Keratinocyte (primary cell): Measurements from ENCODE around the gene RABGGTB. TPM values are rescaled to one million over a fixed set of nuclear protein-coding genes. Genes with fewer than 3 reads are reported as not detected.

Experiments
- DNase-seq: peaks from one replicate; pipeline ENCODE4 v3.0.0-alpha.2; 2011; ENCODE audit warnings: low read depth, missing footprints, low spot score
- FAIRE-seq: peaks from 2 replicates; lab custom pipeline; 2011; peaks lifted over from hg19 to GRCh38; lab: Jason Lieb, UNC
- H2AFZ ChIP-seq: 2 replicates; pipeline ENCODE4 v1.6.0; 2012; ENCODE audit warnings: low read length, control low read depth, inconsistent platforms; ENCODE audit not compliant: control insufficient read depth
- H3K27ac ChIP-seq: 2 replicates; pipeline ENCODE4 v1.5.1; 2011; ENCODE audit warnings: low read length; ENCODE audit not compliant: control insufficient read depth, insufficient read depth
- H3K27me3 ChIP-seq: 3 replicates; pipeline ENCODE4 v1.6.0; 2011; ENCODE audit warnings: low read length; ENCODE audit not compliant: control insufficient read depth, insufficient read depth; ENCODE audit errors: extremely low read depth
- H3K36me3 ChIP-seq, 2 experiments: 2 replicates in 1 of 2; 3 replicates in 1 of 2; pipeline ENCODE4 v1.5.1; 2011; ENCODE audit warnings: low read length in 2 of 2, mild to moderate bottlenecking in 1 of 2; ENCODE audit not compliant: control insufficient read depth in 2 of 2, insufficient read depth in 2 of 2; ENCODE audit errors: extremely low read depth in 1 of 2
- H3K4me1 ChIP-seq: 3 replicates; pipeline ENCODE4 v1.5.1; 2011; ENCODE audit warnings: low read length; ENCODE audit not compliant: control insufficient read depth, insufficient read depth; ENCODE audit errors: extremely low read depth
- H3K4me2 ChIP-seq: 3 replicates; pipeline ENCODE4 v1.6.0; 2011; ENCODE audit warnings: low read depth, low read length; ENCODE audit not compliant: control insufficient read depth, insufficient read depth; ENCODE audit errors: extremely low read depth
- H3K4me3 ChIP-seq, 3 experiments: fragments of 200-600 bp in 1 of 3; sonication (generic) in 1 of 3; 2 replicates in 2 of 3; 3 replicates in 1 of 3; pipeline ENCODE4 v1.5.1; 2011 to 2016; ENCODE audit warnings: low read length in 3 of 3, mild to moderate bottlenecking in 3 of 3, control low read depth in 2 of 3, inconsistent platforms in 1 of 3, low read depth in 1 of 3, mixed read lengths in 1 of 3, mixed run types in 1 of 3, moderate library complexity in 1 of 3; ENCODE audit not compliant: control insufficient read depth in 2 of 3, insufficient read depth in 2 of 3; ENCODE audit errors: extremely low read depth in 1 of 3
- H3K79me2 ChIP-seq: 2 replicates; pipeline ENCODE4 v1.6.0; 2012; ENCODE audit warnings: low read length; ENCODE audit not compliant: control insufficient read depth, insufficient read depth
- H3K9ac ChIP-seq: 3 replicates; pipeline ENCODE4 v1.6.0; 2011; ENCODE audit warnings: low read length; ENCODE audit not compliant: control insufficient read depth, insufficient read depth; ENCODE audit errors: extremely low read depth
- H3K9me1 ChIP-seq: 3 replicates; pipeline ENCODE4 v1.6.0; 2011; ENCODE audit warnings: low read length; ENCODE audit not compliant: control insufficient read depth, insufficient read depth; ENCODE audit errors: extremely low read depth
- H3K9me3 ChIP-seq: 2 replicates; pipeline ENCODE4 v1.5.1; 2012; ENCODE audit warnings: low read depth, low read length; ENCODE audit not compliant: control insufficient read depth
- H4K20me1 ChIP-seq: 3 replicates; pipeline ENCODE4 v1.6.0; 2011; ENCODE audit warnings: low read length; ENCODE audit not compliant: control insufficient read depth, insufficient read depth; ENCODE audit errors: extremely low read depth
- CTCF ChIP-seq, 3 experiments: IDR thresholded peaks in 1 of 3; conservative IDR thresholded peaks in 1 of 3; optimal IDR thresholded peaks in 1 of 3; 2 replicates in 2 of 3; 3 replicates in 1 of 3; pipeline versions ENCODE3 to v1.5.1; 2011; ENCODE audit warnings: low read length in 3 of 3, mild to moderate bottlenecking in 3 of 3, moderate library complexity in 2 of 3, control low read depth in 1 of 3, inconsistent platforms in 1 of 3; ENCODE audit not compliant: insufficient read depth in 2 of 3; ENCODE audit errors: extremely low read depth in 1 of 3
- EZH2 ChIP-seq: IDR thresholded peaks from one replicate; pipeline ENCODE4 v1.6.1; 2012; ENCODE audit warnings: inconsistent platforms, mild to moderate bottlenecking, low read length, moderate library complexity
- dilution Hi-C: fragments of 300-500 bp; cut with MboI; formaldehyde crosslinking; loops from one replicate; pipeline ENCODE4 v1.7.0; 2020; ENCODE audit warnings: low sequenced_read_pairs; ENCODE audit not compliant: extremely low pct_ligation_motif_present
- polyA plus RNA-seq, 5 experiments: library from polyadenylated mRNA; depleted of rRNA in 3 of 5; stranded (reverse) in 3 of 5; stranded (forward) in 1 of 5; unstranded in 1 of 5; fragments of >200 nt; gene quantifications; 1 replicate in 1 of 5; 2 replicates in 3 of 5; 3 replicates in 1 of 5; pipeline versions ENCODE4 v1.2.1 to v1.2.3, GENCODE V29; 2011 to 2012; ENCODE audit warnings: missing spikeins in 2 of 5, low read depth in 1 of 5, low replicate concordance in 1 of 5

RABGGTB gene
- polyA plus RNA-seq, 1 donor (not counting 4 experiments of a cell fraction or from before 2014, with no cell fraction given), result 243 TPM

GRCh38 chr1:75768016-75768415 lies 18.0 kb upstream of the RABGGTB start:
- Histone ChIP-seq H3K4me3 (no peak overlapping the region), H3K4me2 (no peak overlapping the region), H3K4me1 (peaks cover 22% of the 10 kb centered on the region), H3K9ac (no peak overlapping the region), H3K27ac (no peak overlapping the region), H3K9me3 (no peaks in the 10 kb centered on the region), H3K9me1 (no peaks in the 10 kb centered on the region), H3K79me2 (no peaks in the 10 kb centered on the region), H3K36me3 (no peaks in the 10 kb centered on the region), H2AFZ (no peak overlapping the region), H3K27me3 (no peaks in the 10 kb centered on the region), H4K20me1 (no peaks in the 10 kb centered on the region)
- DNase-seq (no peak), FAIRE-seq (peak; percentile 34)
- TF ChIP-seq EZH2 (no peak), CTCF (optimal IDR thresholded peaks at IDR 0.05 in 1 of 3, IDR thresholded peaks at IDR 0.05 in 1 of 3, conservative IDR thresholded peaks at IDR 0.05 in 1 of 3; ENCODE audit: extremely low read depth in 1 of 3, insufficient read depth in 2 of 3, low read length in 3 of 3) (no peak)
- dilution Hi-C loops, result no loop called here

- H3K4me2 ChIP-seq, result no peak overlapping the region
- DNase-seq, result no peak
- dilution Hi-C loops, result no loop called here
- H3K9ac ChIP-seq, result no peak overlapping the region
- H3K79me2 ChIP-seq, result no peaks in the 10 kb centered on the region
- no peak for FAIRE-seq
- no peaks in the 10 kb centered on the region for H3K36me3 ChIP-seq
- no peak overlapping the region for H2AFZ ChIP-seq
- H3K4me3 ChIP-seq, result no peak overlapping the region
- no peak overlapping the region for H3K27ac ChIP-seq
- no peaks in the 10 kb centered on the region for H3K9me1 ChIP-seq
- no peak for TF ChIP-seq CTCF (optimal IDR thresholded peaks at IDR 0.05 in 1 of 3, IDR thresholded peaks at IDR 0.05 in 1 of 3, conservative IDR thresholded peaks at IDR 0.05 in 1 of 3; ENCODE audit: extremely low read depth in 1 of 3, insufficient read depth in 2 of 3, low read length in 3 of 3)
- no peak for TF ChIP-seq EZH2
- no peaks in the 10 kb centered on the region for H3K27me3 ChIP-seq
- H4K20me1 ChIP-seq, result no peaks in the 10 kb centered on the region
- no peaks in the 10 kb centered on the region for H3K9me3 ChIP-seq
- peaks cover 21% of the 10 kb centered on the region for H3K4me1 ChIP-seq
These were observed 15.3 kb upstream of the RABGGTB start for GRCh38 chr1:75770761-75771160.
